HG02623 (cell line): ENCODE measurements around the gene OR4D5.
A peak's percentile ranks its signal among the peaks of the same experiment; 100 is the strongest.

Source experiments
- ATAC-seq: cut with Tn5 transposase; IDR thresholded peaks from one replicate; pipeline ENCODE4 v1.9.1; 2021; ENCODE audit warnings: moderate library complexity; ENCODE audit not compliant: unreplicated experiment

OR4D5 gene

DNA sequence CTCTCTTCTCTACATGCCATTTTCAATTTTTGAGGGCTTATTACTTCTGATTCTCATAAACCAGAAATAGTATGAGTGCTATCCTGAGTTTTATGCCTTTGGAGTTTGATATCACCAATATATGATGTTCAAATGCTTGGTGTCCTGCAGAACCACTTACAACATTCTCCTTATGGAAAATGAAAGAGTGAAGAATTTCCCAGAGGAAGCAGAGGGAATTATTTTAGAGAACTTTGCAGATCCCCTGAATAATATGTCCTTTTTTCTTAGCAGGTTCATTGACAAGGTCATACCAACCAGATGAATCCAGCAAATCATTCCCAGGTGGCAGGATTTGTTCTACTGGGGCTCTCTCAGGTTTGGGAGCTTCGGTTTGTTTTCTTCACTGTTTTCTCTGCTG is at the start of gene OR4D5:
Gene OR4D5, plus strand, starts transcription at position 301 of the 400 bp plus-strand sequence. Its CDS starts 0 bp downstream, at position 301.
- no peak for ATAC-seq

DNA sequence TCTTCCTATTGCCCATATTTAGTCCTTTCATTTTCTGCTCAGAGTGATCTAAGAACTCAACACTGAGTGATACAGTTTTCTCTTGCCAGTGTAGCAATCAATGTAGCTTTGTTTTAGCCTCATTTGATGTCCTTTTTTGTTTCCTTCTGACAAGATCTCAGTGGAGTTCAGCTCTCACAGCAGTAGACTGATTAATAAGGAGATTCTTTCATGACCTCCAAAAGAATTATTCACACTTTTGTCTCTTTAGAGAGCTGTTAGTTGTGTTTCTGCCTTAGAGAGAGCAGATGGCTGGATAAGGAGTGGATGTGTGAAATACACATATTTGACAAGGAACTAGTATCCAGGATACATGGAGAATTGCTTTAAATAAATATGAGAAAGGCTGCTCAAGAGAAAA is 47.4 kb upstream of the OR4D5 start:
- no peak for ATAC-seq

DNA sequence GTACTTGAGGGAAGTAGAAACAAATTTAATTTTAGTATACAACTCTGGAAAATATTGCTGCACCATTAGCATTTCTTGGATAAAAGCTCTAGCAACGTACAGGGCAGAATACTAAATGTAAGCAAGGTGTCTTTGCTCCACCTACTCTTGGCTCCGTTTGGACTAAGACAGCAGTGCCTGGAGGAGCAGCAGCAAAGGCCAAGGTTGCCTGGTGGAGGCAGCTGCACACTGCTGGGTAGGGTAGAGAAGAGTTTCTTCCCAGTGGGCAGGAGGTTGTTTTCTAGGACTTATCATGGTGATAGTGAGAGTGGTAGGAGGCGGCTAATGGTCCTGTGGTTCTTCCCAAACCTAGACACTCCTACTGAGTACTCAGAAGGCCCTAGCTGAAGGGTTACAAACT is 39.6 kb upstream of the OR4D5 start:
- no peak for ATAC-seq

DNA sequence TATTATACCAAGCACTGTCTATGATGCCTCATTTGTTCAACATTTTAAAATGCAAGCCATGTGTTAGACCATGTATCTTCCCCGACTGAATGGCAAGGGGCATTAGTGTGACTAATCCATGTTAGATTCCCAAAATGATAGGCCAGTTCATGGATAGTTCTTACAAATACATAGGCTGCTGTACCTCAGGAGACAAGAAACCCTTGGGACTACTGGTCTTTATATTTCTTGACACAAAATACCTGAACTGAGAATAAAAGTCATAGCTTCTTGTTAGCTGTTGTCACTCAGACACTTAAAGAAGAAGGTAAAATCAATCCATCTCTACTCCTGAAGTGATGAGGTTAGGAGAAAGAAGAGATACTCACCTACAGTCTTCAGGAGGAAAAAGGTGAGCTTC is 37.5 kb upstream of the OR4D5 start, which contains the start of gene OR8D4:
Gene OR8D4, plus strand, starts transcription at position 301 of the 400 bp plus-strand sequence. CDS start 4,265 bp downstream, outside the sequence.
- ATAC-seq = no peak

DNA sequence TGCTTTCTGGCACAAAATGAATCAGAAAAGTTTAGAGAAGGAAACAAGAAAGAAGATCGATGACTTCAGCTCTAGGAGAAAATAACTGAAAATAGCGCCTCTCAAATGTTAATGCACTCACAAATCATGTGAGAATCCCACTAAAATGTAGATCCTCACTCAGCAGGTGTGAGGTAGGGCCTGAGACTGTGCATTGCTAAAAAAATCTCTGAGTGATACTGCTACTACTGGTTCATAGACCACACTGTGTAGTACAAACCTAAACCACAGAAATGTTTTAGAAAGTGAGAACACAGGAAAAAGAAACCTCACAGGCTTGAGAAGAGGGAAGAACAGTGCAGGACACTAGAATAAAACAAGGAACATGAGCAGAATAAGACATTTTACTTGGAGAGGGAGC is 35.5 kb upstream of the OR4D5 start:
- peak; percentile 89 for ATAC-seq

DNA sequence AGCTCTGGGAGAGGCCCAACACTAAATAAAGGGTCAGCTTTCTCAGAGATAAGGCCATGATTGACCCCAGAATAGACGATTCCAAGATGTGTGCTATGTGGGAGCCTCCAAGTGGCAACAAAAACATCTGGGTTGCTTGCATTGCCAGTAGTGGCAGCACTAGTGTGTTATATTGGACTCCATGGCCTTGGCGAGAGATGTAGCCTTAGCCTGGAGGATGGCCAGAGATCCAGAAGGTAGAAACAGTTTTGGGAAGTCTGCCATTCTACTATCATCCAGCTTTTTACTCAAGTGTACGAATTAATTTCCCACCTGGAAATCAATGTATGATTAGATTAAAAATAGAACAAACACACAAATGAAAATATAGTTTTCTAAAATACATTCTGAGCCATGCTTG is 34.5 kb upstream of the OR4D5 start:
- no peak for ATAC-seq

DNA sequence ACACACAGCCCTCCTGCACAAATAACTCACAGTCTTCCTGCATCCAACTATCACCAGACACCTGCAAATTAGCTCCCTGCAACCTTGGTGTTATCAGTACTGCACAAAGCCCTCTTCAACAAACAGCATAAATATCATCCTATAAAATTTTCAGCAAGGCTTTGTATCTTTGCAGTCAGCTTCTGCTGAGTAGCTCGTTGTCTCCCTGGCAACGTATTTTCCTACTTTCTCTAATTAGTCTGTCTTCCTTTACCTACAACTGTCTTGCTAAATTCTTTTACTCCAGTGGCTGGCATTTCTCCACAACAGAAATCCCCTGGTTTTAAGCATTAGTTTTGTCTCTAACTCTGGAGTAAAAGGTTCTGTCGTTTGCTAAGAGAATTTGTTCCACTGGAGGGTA is 33.6 kb upstream of the OR4D5 start:
- ATAC-seq = no peak

DNA sequence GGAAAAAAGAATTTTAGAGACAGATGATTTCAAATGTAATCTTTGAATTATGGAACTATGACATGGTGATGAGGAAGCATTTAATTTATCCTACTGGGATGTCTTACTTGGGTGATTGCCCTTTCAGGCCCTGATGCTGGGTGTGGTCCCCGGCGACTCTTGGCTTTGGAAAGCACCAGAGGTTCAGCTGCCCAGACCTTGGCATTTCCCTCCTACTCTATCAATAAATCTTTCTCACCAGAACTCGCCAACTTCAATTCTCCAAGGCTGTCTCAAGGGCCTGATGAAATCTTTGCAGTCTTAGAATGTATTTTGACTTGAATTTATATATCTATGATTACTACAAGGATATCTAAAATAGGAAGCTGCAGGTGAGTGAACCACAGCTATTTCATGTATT is 18.5 kb upstream of the OR4D5 start:
- ATAC-seq = no peak

DNA sequence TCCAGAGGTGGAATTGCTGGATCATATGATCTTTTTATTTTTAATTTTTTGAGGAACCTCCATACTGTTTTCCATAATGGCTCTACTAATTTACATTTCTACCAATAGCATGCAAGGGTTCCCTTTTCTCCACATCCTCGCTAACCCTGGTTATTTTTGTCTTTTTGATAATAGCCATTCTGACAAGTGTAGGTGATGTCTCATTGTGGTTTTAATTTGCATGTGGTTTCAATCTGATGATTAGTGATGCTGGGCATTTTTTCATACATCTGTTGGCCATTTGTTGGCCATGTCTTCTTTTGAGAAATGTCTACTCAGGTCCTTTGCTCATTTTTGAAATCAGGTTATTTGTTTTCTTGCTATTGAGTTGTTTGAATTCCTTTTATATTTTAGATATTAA is 15.4 kb upstream of the OR4D5 start:
- no peak for ATAC-seq

DNA sequence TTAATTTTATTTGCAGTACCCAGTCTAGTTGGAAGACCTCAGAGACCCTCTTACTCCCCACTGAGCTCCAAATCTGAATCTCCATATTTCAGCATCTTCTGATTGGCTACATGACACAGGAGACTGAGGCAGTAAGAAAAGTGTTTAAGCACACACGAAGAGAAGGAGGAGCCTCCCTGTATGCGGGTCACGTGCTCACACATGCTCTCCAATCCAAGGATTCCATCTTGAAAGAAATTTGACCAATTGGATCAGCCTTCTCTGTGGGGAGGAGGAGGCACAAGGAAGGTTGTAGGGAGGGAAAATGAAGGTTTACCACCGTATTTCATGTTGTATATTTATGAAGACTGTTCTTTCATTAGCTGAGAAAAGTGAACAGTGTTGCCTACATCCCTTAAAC is 3.0 kb downstream of the OR4D5 start:
- ATAC-seq = no peak

DNA sequence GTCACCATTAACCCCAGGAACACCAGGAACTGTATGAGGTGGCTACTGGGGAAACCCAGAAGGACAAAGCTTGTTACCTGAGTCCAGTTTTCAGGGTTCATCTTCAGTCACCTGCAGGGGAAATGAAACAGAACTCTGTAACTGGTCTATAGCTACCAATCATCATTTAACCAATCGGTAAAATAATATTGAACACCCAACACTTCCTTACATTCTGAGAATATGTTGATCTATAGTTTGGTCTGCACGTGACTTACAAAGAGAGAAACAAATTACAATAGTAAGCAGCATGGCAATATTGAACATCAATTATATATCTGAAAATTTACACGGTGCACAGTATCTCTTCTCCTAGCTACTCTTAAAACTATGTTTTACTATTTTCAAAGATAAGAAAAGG is 4.3 kb downstream of the OR4D5 start, which contains the start of gene OR6T1:
Gene OR6T1, minus strand, starts transcription at position 101 of the 400 bp plus-strand sequence. Its CDS starts 0 bp downstream, at position 101.
- no peak for ATAC-seq

DNA sequence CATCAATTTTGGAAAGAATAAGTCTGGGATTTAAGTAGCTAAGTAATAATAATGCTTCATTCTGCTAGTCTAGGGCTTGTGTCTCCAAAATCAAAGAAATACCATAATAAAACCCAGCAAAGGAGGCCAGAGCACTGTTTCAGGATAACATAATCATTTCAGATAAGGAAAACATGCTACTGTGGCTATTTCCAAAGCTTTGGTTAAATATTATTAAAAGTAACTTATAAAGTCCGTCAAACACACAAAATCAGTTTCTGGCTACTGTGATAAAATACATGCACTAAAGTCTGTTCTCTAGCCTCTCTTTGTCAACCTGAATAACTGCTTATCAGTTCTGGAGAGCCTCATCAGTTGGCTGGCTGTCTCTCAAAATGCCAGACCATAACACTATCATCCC is 5.7 kb downstream of the OR4D5 start:
- no peak for ATAC-seq

DNA sequence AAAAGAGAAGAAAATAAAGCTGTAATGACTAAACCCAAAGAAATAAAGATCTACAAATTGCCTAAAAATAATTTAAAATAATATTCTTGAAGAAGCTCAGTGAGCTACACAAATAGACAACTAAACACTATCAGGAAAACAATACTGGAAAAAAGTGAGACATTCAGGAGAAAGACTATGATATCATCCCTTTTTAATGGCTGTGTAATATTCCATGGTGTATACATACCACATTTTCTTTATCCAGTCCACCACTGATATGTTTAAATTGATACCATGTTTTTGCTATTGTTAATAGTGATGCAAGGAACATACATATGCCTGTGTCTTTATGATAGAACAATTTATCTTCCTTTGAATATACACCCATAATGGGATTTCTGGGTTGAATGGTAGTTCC is 17.3 kb downstream of the OR4D5 start:
- ATAC-seq = no peak

DNA sequence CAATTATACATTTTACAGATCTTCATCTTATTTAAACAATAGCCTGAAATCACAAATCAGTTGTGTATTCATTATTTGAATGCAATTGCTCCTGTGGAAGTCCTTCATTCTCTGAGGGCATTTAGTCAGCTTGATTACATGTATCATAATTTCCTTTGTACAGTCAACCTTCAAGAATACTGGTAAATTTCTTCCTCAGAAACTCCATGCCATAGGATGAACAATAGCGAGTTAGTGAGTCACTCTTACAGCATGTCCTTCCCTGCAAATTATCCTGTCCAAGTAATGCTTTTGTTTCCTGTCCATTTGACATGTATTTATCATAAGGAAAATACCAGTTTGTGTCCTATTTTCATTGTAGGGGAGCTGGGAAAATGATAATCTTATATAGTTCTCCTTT is 34.4 kb downstream of the OR4D5 start:
- no peak for ATAC-seq

DNA sequence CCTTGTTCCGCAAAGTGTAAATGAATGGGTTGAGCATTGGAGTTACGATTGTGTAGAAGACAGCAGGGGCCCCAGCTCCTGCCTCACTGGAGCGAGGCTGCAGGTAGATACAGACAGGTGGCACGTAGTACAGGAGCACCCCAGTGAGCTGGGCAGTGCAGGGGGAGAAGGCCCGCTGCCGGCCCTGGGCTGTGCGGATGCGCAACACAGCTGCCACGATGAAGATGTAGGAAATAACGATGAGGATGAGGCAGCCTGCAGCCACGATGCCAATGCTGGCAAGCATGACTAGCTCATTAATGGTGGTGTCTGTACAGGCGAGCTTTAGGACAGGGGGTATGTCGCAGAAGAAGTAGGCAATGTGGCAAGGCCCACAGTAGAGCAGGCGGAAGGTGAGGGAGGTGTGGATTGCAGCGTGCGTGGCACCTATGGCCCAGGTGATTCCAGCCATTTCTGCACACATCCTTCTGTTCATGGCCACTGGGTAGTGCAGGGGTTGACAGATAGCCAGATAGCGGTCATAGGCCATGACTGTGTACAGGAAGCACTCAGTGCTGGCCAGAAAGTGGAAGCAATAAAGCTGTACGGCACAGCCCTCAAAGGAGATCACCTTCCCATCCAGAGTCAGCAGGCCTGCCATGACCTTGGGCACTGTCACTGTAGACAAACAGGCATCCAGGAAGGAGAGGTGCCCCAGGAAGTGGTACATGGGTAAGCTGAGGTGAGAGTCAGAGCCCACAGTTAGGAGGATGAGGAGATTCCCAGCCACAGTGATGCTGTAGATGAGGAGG is 37.5 kb downstream of the OR4D5 start:
- no peak for ATAC-seq

DNA sequence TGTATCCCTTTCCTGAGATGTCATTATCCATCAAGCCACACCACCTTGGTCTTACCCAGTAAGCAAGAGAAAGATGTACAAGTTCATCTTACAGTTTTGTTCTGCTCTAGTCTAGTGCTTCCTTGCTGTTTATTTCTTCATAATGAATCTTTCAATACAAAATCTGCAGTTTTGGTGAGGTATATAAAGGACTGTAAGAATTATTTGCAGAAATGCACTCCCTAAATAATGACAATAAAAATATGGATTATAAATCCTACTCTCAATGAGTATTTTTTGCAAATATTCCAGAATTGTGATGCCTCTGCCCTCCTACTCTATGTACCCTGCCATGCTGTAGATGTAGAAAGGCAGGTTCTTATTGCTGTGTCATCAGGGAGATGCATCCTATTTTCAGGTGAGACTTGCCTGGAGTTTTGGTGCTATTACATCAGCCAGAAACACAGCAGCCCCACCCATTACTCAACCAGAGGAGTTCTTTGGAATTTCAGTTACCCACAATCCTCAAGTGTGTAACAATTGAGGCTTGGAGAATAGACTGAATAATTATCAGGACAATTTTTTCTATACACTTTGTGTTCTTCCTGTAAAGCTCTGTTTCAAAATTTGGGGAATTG is 38.4 kb downstream of the OR4D5 start, which contains the start of gene OR10S1:
Gene OR10S1, minus strand, starts transcription at position 51 of the 617 bp plus-strand sequence. CDS start 117 bp downstream, outside the sequence.
- no peak for ATAC-seq

DNA sequence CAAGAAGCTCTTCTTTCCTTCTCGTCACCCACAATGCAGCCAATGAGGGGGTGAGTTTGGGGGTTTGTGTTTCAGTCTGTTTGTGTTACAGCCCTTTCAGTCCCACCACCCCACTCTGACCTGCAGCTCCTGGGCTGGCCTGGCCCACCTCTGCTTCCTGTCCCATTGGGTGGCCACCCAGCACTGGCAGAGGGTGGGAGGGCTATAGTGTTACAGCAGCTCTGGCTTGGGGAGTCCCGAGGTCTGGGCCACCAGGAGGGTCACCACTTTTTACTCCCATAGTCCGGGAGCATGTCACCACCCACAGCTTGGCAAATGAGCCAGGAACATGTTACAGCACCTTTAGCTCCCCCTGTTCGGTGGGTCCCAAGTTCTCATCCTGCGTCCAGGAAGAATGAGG is 39.9 kb downstream of the OR4D5 start:
- ATAC-seq = no peak
